GM19351 (cell line): ENCODE results near the gene BLTP2.
"Not testable (repeated sequence)": the region's sequence is repeated elsewhere in the genome, so short reads cannot be mapped to it uniquely, and the experiment has no call there.

ENCODE experiments used
- ATAC-seq: cut with Tn5 transposase; IDR thresholded peaks from one replicate; pipeline ENCODE4 v1.9.1; 2021; ENCODE audit warnings: mild to moderate bottlenecking, moderate library complexity; ENCODE audit not compliant: unreplicated experiment

BLTP2 gene

DNA sequence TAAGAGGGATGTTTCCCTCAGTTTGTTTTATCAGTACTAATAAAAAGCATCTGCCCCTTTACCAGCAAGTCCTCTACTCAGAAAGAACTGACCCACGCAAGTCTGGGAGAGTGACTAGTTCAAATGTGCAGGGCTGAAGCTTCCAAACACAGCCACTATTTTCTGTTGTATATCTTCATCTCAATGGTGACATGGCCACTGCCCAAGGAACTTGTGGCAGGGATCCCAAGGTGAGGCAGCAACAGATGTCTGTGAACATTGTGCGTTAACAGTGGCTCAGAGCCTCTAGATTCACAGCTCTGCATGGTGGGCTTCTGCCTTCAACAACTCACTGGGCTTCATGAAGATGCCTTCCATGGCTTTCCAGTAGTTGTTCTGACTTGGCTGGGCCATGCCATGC is 3.7 kb upstream of the BLTP2 start:
- no peak for ATAC-seq

DNA sequence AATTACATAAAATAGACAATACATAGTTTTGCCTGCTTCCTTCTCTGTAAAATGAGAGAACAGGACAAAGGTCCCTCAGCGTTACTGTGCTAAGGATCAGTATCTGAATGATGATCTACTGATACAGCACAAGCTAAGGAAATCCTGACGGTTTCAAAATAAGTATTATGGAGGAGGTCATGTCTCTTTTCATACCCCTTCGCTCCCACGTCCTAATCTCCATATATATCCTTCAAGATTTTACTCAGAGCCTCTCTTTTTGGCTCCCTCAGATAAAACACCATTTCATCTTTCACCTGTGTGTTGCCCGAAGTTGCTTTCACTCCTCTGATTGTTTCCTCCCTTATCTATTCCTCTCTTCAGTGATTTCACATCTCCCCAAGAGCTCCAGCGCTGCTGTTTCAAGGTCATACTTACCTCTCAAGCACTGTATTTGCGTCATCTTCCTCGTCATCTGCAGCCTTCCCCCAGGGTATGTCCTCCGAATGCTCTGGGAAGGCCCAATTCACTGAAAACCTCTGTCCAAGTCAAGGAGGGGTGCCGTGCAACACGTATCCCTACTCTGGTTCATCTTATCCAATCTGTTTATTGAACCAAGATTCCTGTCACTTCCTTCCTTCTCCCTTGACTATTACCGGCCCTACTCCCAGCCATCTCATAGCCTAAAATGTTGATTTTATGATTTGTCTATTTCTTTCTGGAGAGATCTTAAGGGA is 1.2 kb upstream of the BLTP2 start:
- no peak for ATAC-seq

DNA sequence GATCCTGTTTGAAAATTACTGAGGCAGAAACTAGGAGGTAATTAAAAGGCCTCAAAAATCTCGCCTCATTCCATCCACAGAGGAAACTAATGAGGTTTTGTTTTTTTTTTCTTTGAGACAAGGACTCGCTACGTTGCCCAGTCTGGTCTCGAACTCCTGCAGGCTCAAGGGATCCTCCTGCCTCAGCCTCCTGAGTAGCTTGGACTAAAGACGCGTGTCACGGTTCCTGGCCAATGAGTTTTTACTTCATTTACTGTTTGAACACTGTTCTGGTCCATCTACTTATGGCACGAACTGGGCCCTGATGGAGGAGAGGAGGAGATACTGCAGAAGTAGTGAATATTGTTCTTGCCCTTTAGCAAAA is 600 bp upstream of the BLTP2 start:
- no peak for ATAC-seq

DNA sequence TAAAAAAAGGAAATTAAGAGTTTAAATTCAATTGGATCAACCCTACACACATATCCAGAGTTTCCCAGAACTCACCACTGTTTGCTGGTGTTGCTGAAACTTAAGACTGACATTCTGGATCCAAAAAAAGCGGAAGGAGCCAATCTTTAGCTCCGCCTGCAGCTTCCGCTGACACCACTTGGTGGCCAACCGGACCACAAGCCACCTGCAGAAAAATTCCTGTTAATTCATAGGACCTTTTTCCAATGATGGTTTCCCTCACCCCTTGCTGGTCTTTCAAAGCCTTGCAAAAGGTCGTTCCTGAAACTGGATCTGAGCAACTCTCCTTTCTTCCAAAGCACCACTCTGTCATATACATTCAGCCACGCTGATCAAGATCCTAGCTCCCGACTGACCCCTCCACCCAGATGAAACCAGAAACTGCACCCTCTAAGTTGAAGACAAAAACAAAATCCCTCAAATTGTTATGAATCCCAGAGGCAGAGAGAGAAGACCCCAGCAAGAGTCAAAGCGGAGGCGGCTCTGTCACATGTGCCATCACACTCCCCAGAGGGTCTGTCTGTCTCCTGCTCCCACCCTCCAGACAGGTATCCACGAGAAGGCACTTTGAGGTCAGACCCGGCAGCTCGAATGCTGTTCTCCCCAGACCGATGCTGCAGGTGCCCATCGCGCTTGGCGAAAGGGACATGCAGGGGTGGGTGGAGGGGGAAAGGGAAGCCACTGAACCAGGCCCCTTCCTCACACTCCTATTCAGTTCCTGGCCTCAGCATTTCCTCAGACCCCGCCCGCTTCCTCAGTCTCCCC is 773 bp downstream of the BLTP2 start:
- no peak for ATAC-seq

DNA sequence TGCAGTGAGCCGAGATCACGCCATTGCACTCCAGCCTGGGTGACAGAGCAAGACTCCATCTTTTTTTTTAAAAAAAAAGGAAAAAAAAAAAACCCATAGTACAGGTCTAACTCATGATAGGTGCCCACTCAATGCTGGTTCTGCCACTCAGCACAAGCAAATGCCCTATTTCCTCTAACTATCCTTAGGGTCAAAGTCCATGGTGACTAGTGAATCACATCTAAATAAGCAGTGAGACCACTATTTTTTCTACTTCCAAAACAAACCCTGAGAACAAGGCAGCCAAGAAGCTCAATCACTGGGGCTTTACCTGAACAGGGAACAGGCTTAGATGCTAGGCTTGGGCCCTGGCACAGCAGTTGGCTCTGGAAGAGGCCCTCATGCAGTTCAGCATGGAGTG is 3.4 kb downstream of the BLTP2 start:
- ATAC-seq: no peak

DNA sequence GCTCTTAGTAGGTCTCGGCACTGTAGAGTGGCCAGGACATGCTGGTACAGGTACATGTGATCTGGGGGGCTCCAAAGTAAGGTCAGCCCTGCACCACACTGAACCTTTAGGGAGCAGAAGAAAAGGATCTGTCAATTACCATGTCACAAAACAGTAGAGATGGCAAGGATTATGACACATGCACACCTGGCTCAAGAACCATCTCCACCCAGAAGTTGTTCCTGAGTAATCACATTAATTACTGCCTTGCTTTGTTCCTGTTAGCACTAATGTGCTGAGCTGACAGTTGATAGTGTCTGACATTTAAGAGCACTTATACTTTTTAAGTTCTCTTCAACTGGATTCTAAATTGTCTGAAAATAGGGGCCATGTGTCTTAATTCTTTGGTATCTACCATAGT is 9.5 kb downstream of the BLTP2 start:
- no peak for ATAC-seq

DNA sequence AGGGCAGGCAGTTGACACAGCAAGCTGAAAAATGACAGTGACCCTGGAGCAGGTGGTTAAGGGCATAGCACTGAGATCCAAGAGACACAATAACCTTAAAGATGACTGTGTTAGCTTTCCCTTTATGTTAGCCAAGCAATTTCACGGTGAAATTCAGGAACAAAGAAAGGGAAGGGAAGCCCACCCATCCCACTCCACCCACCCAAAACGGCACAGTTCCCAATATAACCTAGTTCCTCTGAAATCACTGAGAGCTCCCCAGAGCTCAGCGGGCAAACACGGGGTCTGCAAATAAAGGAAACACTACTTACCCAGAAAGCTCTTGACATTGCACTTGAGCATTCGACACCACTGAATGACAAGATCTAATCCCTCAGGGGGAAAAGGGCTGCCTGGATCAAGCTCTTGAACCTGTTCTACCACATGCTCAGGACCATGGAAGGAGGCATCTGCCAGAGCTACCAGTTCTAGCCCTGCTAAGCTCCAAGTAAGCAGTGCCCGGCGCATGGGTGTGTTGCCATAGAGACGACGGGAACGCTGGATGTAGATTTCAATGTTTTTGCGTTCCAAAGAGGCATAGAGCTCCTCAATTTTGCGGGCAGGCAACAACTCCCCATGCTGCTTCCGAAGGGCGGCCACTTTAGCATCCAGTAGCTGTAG is 10.6 kb downstream of the BLTP2 start:
- ATAC-seq: no peak

DNA sequence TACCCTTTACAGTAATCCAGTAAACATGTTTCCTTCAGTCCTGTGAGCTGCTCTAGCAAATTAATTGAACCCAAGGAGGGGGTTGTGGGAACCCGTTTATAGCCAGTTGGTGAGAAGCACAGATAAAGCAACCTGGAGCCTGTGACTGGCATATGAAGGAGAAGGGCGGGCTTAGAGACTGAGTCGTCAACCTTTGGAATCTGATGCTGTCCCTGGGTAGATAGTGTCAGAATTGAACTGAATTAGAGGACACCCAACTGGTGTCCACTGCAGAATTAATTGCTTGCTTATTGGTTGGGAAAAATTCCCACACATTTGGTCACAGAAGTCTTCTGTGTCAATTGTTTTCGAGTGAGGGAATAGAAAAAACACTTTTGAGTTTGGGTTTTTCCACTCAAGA is 18.1 kb downstream of the BLTP2 start:
- no peak for ATAC-seq

DNA sequence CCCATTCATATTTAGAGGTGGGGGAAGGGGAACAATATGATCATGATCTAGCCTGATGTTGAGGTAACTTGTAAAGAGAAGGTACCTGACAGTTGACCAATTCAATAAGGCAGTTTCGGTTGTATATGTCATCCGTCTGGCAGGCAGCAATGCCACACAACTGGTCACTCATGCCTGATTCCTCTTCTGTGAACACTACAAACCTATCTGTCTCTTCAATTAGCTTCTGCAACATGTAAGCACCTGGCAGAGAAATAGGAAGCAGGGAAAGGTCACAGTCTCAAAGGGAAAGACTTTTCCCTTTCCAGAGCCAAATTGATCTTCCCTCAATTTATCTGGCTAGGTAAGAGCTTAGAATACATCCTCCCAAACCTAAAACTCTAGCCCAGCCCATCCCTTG is 20.8 kb downstream of the BLTP2 start:
- no peak for ATAC-seq

DNA sequence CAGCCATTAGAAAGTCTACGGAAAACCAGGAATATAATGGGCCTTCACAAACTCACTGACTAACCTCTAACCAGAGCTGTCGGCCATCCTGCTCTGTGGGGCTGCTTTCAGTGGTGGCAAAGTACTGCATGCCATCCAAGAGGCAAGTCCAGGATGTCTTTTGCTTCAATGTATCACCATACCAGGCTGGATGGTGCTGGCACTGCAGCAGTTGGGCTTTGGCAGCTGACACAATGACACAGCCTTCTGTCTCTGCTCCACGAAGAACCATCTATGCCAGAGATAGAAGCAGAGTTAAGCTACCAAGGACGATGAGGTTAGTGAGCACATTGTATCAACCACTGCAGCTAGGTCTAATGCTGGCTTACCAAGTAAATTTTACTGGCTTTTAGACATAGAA is 21.3 kb downstream of the BLTP2 start:
- ATAC-seq: no peak

DNA sequence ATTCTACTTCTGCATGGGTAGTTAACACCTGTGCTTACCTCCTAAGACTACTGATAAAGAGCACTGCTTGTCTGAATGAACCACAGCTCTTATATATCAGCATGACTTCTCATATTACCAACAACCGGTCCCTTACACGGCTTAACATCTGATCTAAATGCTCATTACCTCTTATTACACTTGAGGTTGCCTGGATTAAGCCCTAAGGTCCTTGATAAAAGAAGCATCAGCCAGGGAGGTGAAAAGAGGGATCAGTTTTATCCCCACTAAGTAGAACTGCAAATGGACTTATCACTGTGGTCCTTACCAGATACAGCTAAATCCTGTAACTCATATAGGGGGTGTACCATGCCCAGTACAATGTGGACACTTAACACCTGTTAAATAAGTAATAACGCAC is 22.8 kb downstream of the BLTP2 start:
- no peak for ATAC-seq

DNA sequence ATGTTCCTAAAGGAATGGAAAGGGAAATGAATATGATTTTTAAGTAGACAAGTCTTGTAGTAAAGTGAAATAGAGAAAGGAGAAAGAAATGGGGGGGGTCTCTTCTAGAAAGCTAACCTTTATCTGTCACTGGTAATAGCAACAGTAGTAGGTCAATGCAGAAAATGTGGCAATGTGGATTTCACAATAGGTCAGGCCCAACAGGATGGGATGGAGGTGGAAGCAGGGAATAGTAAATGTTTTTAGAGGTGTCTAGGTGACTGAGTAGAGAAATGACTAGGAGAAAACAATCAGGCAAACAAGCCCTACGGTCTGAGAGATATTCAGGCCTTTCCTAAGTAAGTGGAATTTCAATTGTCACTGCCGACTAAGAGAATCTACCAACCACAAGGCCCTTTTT is 24.9 kb downstream of the BLTP2 start:
- no peak for ATAC-seq

DNA sequence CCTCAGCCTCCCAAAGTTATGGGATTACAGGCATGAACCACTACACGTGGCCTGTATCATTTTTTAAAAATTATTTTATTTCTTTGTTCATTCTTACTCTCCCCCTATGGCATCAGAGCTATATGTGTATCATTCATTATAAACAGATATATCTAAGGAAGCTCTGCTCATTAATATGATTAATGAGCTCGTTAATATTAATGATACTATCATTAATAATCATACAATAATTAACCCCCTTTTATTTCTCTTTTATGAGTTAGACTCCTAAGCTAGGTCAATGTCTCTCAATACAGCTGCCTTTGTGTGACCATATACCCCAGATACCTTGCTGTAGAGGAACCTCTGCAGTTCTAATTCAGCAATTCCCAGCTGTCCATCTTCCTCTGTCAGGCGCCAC is 26.5 kb downstream of the BLTP2 start:
- ATAC-seq: no peak

DNA sequence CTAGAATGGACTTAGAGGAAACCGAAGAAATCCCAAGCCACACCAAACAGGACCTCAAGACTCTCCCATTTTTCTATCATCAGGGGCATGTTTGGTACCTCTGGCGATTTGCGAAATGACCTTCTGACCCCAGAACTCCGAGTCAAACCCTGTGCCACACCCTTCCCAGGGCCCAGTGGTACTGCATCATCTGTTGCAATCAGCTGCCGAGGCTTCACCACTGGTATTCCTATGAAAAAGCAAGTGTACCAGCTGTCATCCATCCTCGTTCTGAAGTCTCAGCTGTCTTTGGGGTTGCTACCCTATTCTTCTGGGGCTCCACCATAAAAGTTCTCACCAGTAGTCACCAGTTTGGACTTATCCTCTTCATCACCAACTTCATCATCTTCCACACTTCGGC is 28.7 kb downstream of the BLTP2 start:
- ATAC-seq: no peak

DNA sequence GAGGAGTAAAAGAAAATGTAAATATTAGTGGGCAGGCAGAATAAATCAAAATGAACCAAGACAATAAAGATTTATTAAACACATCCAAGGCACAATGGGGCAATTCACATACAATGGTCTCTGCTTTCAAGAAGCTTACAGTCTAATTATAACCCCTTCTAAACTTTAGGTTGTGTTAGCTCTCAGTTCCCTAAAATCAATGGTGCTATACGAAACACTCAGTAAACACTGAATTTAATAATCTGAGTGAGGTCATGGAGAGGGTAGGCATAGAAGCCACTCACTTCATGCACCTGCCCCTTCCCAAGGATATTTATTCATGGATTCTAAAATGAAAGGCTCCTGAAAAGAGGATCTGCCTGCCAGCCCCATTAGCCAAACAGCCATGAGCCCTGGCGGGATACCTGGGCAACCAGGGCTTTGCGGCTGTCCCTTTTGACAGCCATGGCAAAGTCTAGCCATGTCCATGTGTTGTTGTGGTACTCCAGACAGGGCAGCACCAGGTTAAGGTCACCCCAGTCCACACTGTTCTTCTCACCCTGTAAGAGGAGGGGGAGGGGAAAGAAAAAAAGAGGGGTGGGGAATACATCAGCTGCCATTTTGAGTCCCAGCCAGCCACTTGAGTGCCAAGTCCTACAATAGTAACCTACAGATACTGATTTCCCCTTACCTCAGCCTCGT is 29.6 kb downstream of the BLTP2 start:
- ATAC-seq: no peak

DNA sequence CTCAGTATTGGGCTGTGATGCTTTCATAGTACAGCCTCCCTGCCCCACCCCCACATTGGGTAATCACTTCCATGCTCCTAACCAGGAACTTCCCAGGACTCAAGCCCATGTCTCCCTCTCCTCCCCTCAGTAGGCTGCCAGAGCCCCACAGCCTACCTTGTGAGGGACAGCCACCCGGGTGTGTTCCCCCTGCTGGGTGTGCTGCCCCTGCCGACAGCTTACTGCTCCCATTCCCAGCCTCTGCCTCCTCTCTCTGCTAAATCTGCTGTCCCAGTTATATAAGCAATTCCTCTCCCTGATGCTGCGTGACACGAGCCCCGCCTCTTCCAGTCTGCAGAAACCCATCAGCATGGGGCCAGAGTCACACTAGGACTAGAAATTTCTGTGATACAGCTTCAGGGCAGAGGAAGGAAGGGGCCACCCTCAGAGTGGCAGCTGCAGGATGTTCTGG is 31.0 kb downstream of the BLTP2 start, which contains the start of gene RSKR:
Gene RSKR, minus strand, starts transcription at position 255 of the 451 bp plus-strand sequence. Its CDS starts 24 bp downstream, at position 231.
- no peak for ATAC-seq

DNA sequence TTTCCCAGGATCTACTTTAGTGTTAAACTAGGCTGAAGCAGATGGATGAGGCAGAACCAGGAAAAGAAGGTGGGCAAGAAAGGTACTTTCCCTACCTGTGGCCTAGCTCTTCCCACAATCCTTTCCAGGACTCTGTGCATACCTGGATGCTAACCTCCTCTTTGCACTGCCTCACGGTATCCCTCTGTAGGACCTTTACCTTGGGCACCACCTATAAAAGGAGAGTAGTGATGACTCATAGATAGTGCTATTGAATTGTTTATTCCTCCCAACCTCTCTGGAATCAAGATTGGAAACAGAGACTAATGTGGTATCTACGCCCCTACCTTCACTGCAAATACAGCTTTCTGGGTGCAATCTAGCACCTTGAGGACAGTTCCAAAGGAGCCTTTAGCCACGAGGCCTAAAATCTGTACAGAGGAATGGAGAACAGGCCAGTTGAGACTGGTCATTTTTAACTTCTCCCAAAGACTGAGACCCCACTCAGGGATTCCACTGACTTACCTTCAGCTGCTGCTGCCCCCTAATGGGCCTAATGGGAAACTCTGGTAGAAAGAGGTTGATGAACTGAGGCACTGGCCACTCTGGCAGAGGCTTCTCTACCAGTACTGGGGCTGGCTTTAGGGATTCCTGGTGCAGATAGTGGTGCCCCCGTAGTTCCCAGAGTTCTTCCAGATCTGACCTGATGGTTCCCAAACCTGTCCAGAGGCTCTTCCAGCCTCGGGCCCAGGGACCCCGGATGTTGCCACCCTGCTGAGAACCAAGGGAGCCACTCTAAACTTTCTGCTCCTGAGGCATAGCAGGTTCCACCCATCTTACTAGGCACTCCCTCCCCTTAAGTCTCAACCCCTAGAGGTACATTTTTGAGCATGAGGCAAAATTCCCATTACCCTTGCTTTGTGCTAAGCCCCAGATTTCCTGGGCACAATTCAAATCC is 31.8 kb downstream of the BLTP2 start:
- ATAC-seq: no peak

DNA sequence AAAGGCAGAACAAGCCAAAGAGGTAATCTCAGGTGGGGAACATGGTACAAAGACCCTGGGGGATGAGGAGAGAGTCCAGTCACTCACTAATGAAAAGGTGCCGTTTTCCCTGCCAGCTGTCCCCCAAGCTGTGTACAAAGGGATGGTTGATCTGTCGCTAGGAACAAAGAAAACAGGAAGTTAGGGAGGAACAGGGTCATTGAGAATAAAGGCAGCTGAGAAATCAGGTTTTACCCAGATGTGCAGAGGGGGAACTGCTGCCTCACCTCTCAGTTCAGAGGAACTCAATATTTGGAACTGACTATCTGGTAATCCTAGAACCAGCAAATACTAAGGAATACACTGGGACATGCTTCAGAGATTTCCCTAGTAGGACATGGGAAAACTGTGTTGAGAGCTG is 32.4 kb downstream of the BLTP2 start:
- ATAC-seq: no peak

DNA sequence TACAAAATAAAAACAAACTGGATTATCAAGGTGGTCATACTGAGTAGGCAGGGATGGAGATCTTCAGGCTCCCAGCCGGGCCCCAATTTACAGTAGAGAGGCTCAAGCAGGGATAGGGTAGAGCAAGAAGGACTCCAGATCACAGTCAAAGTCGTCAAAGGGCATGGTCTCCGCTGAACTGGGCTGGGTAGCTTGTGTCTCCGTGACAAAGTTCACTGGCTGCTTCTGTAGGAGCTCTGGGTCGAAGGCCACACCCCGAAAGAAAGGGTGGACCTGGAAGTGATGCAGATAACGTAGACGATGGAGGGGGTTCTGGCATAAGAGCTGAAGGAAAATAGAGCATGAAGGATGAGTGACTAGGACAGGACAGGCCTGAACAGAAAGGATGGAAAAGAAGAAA is 34.6 kb downstream of the BLTP2 start:
- ATAC-seq: no peak

DNA sequence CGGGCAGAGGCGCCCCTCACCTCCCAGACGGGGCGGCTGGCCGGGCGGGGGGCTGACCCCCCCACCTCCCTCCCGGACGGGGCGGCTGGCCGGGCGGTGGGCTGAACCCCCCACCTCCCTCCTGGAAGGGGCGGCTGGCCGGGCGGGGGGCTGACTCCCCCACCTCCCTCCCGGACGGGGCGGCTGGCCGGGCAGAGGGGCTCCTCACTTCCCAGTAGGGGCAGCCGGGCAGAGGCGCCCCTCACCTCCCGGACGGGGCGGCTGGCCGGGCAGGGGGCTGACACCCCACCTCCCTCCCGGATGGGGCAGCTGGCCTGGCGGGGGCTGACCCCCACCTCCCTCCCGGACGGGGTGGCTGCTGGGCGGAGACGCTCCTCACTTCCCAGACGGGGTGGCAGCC is 40.9 kb downstream of the BLTP2 start:
- ATAC-seq: not testable (repeated sequence)
